ENCODE measurements around the gene ELMOD2.

DNA sequence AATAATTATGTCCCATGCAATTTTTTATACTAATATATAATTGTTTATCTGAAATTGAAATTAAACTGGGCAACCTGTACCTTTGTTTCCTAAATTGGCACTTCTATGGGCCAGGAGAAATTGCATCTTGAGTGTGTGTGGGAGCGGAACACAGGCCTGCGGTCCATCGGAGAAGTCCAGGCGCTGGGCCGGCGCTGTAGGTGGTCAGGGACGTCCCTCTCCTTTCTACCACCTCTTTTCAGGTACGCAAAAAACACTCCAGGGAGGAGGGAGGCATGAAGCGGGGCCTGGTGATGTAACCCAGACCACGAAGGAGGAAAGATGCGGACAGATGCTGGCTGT, 26.6 kb upstream of the ELMOD2 start:
- TF ChIP-seq, protein P1, sequence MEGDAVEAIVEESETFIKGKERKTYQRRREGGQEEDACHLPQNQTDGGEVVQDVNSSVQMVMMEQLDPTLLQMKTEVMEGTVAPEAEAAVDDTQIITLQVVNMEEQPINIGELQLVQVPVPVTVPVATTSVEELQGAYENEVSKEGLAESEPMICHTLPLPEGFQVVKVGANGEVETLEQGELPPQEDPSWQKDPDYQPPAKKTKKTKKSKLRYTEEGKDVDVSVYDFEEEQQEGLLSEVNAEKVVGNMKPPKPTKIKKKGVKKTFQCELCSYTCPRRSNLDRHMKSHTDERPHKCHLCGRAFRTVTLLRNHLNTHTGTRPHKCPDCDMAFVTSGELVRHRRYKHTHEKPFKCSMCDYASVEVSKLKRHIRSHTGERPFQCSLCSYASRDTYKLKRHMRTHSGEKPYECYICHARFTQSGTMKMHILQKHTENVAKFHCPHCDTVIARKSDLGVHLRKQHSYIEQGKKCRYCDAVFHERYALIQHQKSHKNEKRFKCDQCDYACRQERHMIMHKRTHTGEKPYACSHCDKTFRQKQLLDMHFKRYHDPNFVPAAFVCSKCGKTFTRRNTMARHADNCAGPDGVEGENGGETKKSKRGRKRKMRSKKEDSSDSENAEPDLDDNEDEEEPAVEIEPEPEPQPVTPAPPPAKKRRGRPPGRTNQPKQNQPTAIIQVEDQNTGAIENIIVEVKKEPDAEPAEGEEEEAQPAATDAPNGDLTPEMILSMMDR (conservative IDR thresholded peaks at IDR 0.05 in 1 of 2, IDR thresholded peaks at IDR 0.05 in 1 of 2; ENCODE audit: low read depth in 1 of 2, low read length in 2 of 2), result no peak
- TF ChIP-seq EZH2 (IDR thresholded peaks at IDR 0.05; ENCODE audit: low read length, missing control alignments), result no peak

Measured in fibroblast of lung (primary cell).